Measurements from ENCODE around the gene PGRMC2.

Gene PGRMC2

GRCh38 chr4:128220286-128221235 lies 67.1 kb downstream of the PGRMC2 start:
- DNase-seq (ENCODE audit: low read depth): no peak

Data from stimulated activated CD8-positive, alpha-beta memory T cell treated with anti-CD3 and anti-CD28 coated beads, Interleukin-12 subunit alpha, Interleukin-12 subunit beta, amount 100 ng/mL, for 4 hours (primary cell).